Keratinocyte (primary cell): ENCODE data around the gene GRAMD2A.

Experiments used
- CTCF ChIP-seq, 3 experiments: IDR thresholded peaks in 1 of 3; conservative IDR thresholded peaks in 1 of 3; optimal IDR thresholded peaks in 1 of 3; 2 replicates in 2 of 3; 3 replicates in 1 of 3; pipeline versions ENCODE3 to v1.5.1; 2011; ENCODE audit warnings: low read length in 3 of 3, mild to moderate bottlenecking in 3 of 3, moderate library complexity in 2 of 3, control low read depth in 1 of 3, inconsistent platforms in 1 of 3; ENCODE audit not compliant: insufficient read depth in 2 of 3; ENCODE audit errors: extremely low read depth in 1 of 3
- EZH2 ChIP-seq: IDR thresholded peaks from one replicate; pipeline ENCODE4 v1.6.1; 2012; ENCODE audit warnings: inconsistent platforms, mild to moderate bottlenecking, low read length, moderate library complexity

- TF ChIP-seq CTCF (optimal IDR thresholded peaks at IDR 0.05 in 1 of 3, IDR thresholded peaks at IDR 0.05 in 1 of 3, conservative IDR thresholded peaks at IDR 0.05 in 1 of 3; ENCODE audit: extremely low read depth in 1 of 3, insufficient read depth in 2 of 3, low read length in 3 of 3), result no peak
- TF ChIP-seq EZH2, result no peak
These were observed 51.4 kb downstream of the GRAMD2A start for GRCh38 chr15:72146221-72146620.
